H9 (cell line): ENCODE data around the gene VEGFC. TPM values are rescaled to one million over a fixed set of nuclear protein-coding genes. Genes with fewer than 3 reads are reported as not detected.

Experiments
- DNase-seq: peaks from one replicate; pipeline ENCODE4 v3.0.0-alpha.2; 2017
- H2AFZ ChIP-seq: one replicate; pipeline ENCODE4 v1.6.1; 2013; ENCODE audit warnings: mild to moderate bottlenecking, low read length, control low read depth, moderate library complexity
- H2AK5ac ChIP-seq: 2 replicates; pipeline ENCODE4 v1.6.1; 2013; ENCODE audit warnings: low read length, control low read depth, mixed read lengths; ENCODE audit not compliant: insufficient read length
- H2BK120ac ChIP-seq: one replicate; pipeline ENCODE4 v1.6.1; 2013; ENCODE audit warnings: low read depth, mild to moderate bottlenecking, low read length, control low read depth, inconsistent platforms; ENCODE audit not compliant: poor library complexity, severe bottlenecking
- H2BK12ac ChIP-seq: 2 replicates; pipeline ENCODE4 v1.6.1; 2013; ENCODE audit warnings: low read length, control low read depth, mixed read lengths, low read depth; ENCODE audit not compliant: insufficient read length
- H2BK15ac ChIP-seq: 2 replicates; pipeline ENCODE4 v1.6.1; 2013; ENCODE audit warnings: low read depth, low read length, control low read depth
- H2BK20ac ChIP-seq: one replicate; pipeline ENCODE4 v1.6.1; 2013; ENCODE audit warnings: low read depth, mild to moderate bottlenecking, low read length, control low read depth, inconsistent platforms; ENCODE audit not compliant: poor library complexity, severe bottlenecking
- H2BK5ac ChIP-seq: 2 replicates; pipeline ENCODE4 v1.6.1; 2013; ENCODE audit warnings: low read length, control low read depth, mixed read lengths; ENCODE audit not compliant: insufficient read length
- H3K14ac ChIP-seq: 2 replicates; pipeline ENCODE4 v1.6.1; 2013; ENCODE audit warnings: low read length, control low read depth; ENCODE audit not compliant: insufficient read depth
- H3K18ac ChIP-seq: 2 replicates; pipeline ENCODE4 v1.6.1; 2013; ENCODE audit warnings: low read depth, mild to moderate bottlenecking, mixed read lengths, low read length, control low read depth; ENCODE audit not compliant: insufficient read length
- H3K23ac ChIP-seq: 2 replicates; pipeline ENCODE4 v1.6.1; 2013; ENCODE audit warnings: low read length, control low read depth, mixed read lengths, low read depth; ENCODE audit not compliant: insufficient read length
- H3K23me2 ChIP-seq: 2 replicates; pipeline ENCODE4 v1.6.1; 2013; ENCODE audit warnings: low read depth, mild to moderate bottlenecking, mixed read lengths, low read length, control low read depth; ENCODE audit not compliant: insufficient read length, poor library complexity, severe bottlenecking
- H3K27ac ChIP-seq: 2 replicates; pipeline ENCODE4 v1.5.1; 2013; ENCODE audit warnings: low read length, control low read depth, mixed read lengths, low read depth; ENCODE audit not compliant: insufficient read length
- H3K27me3 ChIP-seq: 2 replicates; pipeline ENCODE4 v1.6.1; 2013; ENCODE audit warnings: low read length, control low read depth, inconsistent platforms; ENCODE audit not compliant: insufficient read depth
- H3K4ac ChIP-seq: 2 replicates; pipeline ENCODE4 v1.6.1; 2013; ENCODE audit warnings: low read depth, mild to moderate bottlenecking, control low read depth, inconsistent platforms, low read length, moderate library complexity
- H3K4me1 ChIP-seq: 2 replicates; pipeline ENCODE4 v1.6.1; 2013; ENCODE audit warnings: low read length, control low read depth, inconsistent platforms; ENCODE audit not compliant: insufficient read depth
- H3K4me2 ChIP-seq: 2 replicates; pipeline ENCODE4 v1.6.1; 2013; ENCODE audit warnings: low read length, control low read depth, mixed read lengths; ENCODE audit not compliant: insufficient read length, insufficient read depth
- H3K56ac ChIP-seq: 2 replicates; pipeline ENCODE4 v1.6.1; 2013; ENCODE audit warnings: low read depth, mild to moderate bottlenecking, mixed read lengths, low read length, control low read depth; ENCODE audit not compliant: insufficient read length
- H3K79me1 ChIP-seq: 2 replicates; pipeline ENCODE4 v1.6.1; 2013; ENCODE audit warnings: low read depth, mild to moderate bottlenecking, moderate library complexity, low read length, control low read depth, inconsistent platforms; ENCODE audit not compliant: insufficient read depth, poor library complexity, severe bottlenecking
- H3K79me2 ChIP-seq: 2 replicates; pipeline ENCODE4 v1.6.1; 2013; ENCODE audit warnings: low read length, control low read depth, inconsistent platforms; ENCODE audit not compliant: insufficient read depth
- H3K9ac ChIP-seq: 2 replicates; pipeline ENCODE4 v1.6.1; 2013; ENCODE audit warnings: low read length, control low read depth, mixed read lengths; ENCODE audit not compliant: insufficient read length; ENCODE audit errors: extremely low read depth
- H3K9me3 ChIP-seq: one replicate; pipeline ENCODE4 v1.6.1; 2013; ENCODE audit warnings: low read depth, low read length, inconsistent platforms; ENCODE audit not compliant: control insufficient read depth
- H3T11ph ChIP-seq: one replicate; pipeline ENCODE4 v1.6.1; 2013; ENCODE audit warnings: mild to moderate bottlenecking, low read length, control low read depth, inconsistent platforms
- H4K20me1 ChIP-seq: one replicate; pipeline ENCODE4 v1.6.1; 2013; ENCODE audit not compliant: control insufficient read depth, insufficient read length, insufficient read depth
- H4K5ac ChIP-seq: 2 replicates; pipeline ENCODE4 v1.6.1; 2013; ENCODE audit warnings: low read depth, mild to moderate bottlenecking, mixed read lengths, low read length, control low read depth; ENCODE audit not compliant: insufficient read length
- H4K8ac ChIP-seq: replicated peaks from 2 replicates; pipeline ENCODE4 v1.6.1; 2013; ENCODE audit warnings: low read length, control low read depth, mixed read lengths, low read depth; ENCODE audit not compliant: insufficient read length
- H4K91ac ChIP-seq: 2 replicates; pipeline ENCODE4 v1.6.1; 2013; ENCODE audit warnings: low read depth, mild to moderate bottlenecking, moderate library complexity, mixed read lengths, low read length, control low read depth; ENCODE audit not compliant: insufficient read length
- H3K27ac Mint-ChIP-seq, 3 experiments: 2 replicates in 2 of 3; 3 replicates in 1 of 3; pipeline ENCODE4 v1.8.0; 2020 to 2021; ENCODE audit warnings: mixed read lengths in 3 of 3, mild to moderate bottlenecking in 1 of 3, moderate library complexity in 1 of 3
- H3K27me3 Mint-ChIP-seq: 2 replicates; pipeline ENCODE4 v1.8.0; 2021; ENCODE audit warnings: low read depth, mild to moderate bottlenecking, moderate library complexity, mixed read lengths
- H3K36me3 Mint-ChIP-seq, 3 experiments: 2 replicates in 2 of 3; 3 replicates in 1 of 3; pipeline ENCODE4 v1.8.0; 2020 to 2021; ENCODE audit warnings: low read depth in 3 of 3, mixed read lengths in 3 of 3; ENCODE audit not compliant: insufficient read depth in 1 of 3
- H3K4me1 Mint-ChIP-seq, 2 experiments: 2 replicates each; pipeline ENCODE4 v1.8.0; 2020; ENCODE audit warnings: mixed read lengths in 2 of 2
- H3K4me3 Mint-ChIP-seq, 2 experiments: 2 replicates in 1 of 2; 3 replicates in 1 of 2; pipeline ENCODE4 v1.8.0; 2020 to 2021; ENCODE audit warnings: mild to moderate bottlenecking in 2 of 2, mixed read lengths in 2 of 2, moderate library complexity in 1 of 2
- H3K9me3 Mint-ChIP-seq, 2 experiments: 2 replicates in 1 of 2; 3 replicates in 1 of 2; pipeline ENCODE4 v1.8.0; 2020; ENCODE audit warnings: mild to moderate bottlenecking in 2 of 2, mixed read lengths in 2 of 2, moderate library complexity in 1 of 2
- WGBS: extraction: QIAGEN DNeasy Blood & Tissue Kit; methylation state at CpG from one replicate; pipeline ENCODE4 v1.1.7; 2013; ENCODE audit warnings: missing lambda C conversion rate, low lambda C conversion rate, mixed read lengths; ENCODE audit not compliant: insufficient read length; ENCODE audit errors: extremely low coverage; 5-methylcytosine and 5-hydroxymethylcytosine counted together
- total RNA-seq: library from RNA; stranded (reverse); gene quantifications from 2 replicates; pipeline ENCODE4 v1.2.1, GENCODE V29; 2021
- TF ChIP-seq, protein P1 (sequence below): fragments of 200-600 bp; sonication (generic); conservative IDR thresholded peaks from 3 replicates; pipeline ENCODE4 v1.8.0; 2021; ENCODE audit warnings: antibody characterized with exemption, mild to moderate bottlenecking

VEGFC gene
- total RNA-seq, 1 experiment from 2014 or later = 0.46 TPM

DNA sequence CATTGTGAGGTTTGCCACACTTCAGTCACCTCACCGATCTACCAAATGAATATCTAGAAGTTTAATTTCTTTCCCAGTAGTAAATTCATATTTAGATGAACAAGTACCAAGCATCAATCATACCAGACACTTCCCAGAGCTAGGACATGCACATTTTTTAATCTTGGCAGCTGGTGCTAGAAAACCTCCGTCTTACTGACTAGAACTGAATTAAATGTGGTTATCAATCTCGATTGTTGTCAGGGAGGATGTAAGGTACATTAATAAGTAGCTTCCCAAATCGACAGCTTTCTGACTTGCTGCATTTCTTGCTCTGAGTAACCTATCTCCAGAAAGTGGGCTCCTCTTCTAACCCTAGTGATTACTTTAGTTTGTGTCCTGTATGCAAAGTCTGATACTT is 34.4 kb downstream of the VEGFC start:
- Histone ChIP-seq H3K23ac (no peak overlapping the region), H3K4me1 (no peaks in the 10 kb centered on the region; the same call in 1 of the 2 replicates), H2BK5ac (no peak overlapping the region), H4K91ac (no peak overlapping the region), H3K9ac (no peak overlapping the region), H4K20me1 (no peaks in the 10 kb centered on the region), H3K56ac (no peak overlapping the region), H4K5ac (no peak overlapping the region), H3T11ph (no peak overlapping the region), H3K23me2 (no peaks in the 10 kb centered on the region), H3K14ac (no peak overlapping the region), H3K79me2 (no peaks in the 10 kb centered on the region), H2AK5ac (no peak overlapping the region), H3K9me3 (no peaks in the 10 kb centered on the region), H3K18ac (no peak overlapping the region), H3K27ac (no peak overlapping the region), H2BK120ac (no peak overlapping the region), H2BK12ac (no peak overlapping the region), H2BK15ac (no peak overlapping the region), H2AFZ (no peak overlapping the region), H3K4ac (no peak overlapping the region), H2BK20ac (no peak overlapping the region), H3K79me1 (no peaks in the 10 kb centered on the region), H3K27me3 (no peaks in the 10 kb centered on the region), H3K4me2 (no peak overlapping the region), H4K8ac (no peak overlapping the region)
- Mint-ChIP-seq H3K4me3 (no peak overlapping the region), H3K4me1 (no peaks in the 10 kb centered on the region), H3K27me3 (no peaks in the 10 kb centered on the region), H3K27ac (no peak overlapping the region), H3K9me3 (no peaks in the 10 kb centered on the region), H3K36me3 (no peaks in the 10 kb centered on the region)
- no CpG with 5 or more reads among the region's 4 CpGs for WGBS
- no peak for DNase-seq
- TF ChIP-seq, protein P1, sequence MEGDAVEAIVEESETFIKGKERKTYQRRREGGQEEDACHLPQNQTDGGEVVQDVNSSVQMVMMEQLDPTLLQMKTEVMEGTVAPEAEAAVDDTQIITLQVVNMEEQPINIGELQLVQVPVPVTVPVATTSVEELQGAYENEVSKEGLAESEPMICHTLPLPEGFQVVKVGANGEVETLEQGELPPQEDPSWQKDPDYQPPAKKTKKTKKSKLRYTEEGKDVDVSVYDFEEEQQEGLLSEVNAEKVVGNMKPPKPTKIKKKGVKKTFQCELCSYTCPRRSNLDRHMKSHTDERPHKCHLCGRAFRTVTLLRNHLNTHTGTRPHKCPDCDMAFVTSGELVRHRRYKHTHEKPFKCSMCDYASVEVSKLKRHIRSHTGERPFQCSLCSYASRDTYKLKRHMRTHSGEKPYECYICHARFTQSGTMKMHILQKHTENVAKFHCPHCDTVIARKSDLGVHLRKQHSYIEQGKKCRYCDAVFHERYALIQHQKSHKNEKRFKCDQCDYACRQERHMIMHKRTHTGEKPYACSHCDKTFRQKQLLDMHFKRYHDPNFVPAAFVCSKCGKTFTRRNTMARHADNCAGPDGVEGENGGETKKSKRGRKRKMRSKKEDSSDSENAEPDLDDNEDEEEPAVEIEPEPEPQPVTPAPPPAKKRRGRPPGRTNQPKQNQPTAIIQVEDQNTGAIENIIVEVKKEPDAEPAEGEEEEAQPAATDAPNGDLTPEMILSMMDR = no peak
